Brain microvascular endothelial cell (primary cell): ENCODE measurements around the gene NCAM1.

Experiments
- DNase-seq: peaks from one replicate; pipeline ENCODE4 v3.0.0-alpha.2; 2020
- H3K27ac ChIP-seq: fragments of 250-450 bp; sonication (Bioruptor Pico); 2 replicates; pipeline ENCODE4 v1.5.1; 2020; ENCODE audit warnings: mild to moderate bottlenecking, moderate library complexity
- H3K27me3 ChIP-seq: fragments of 250-450 bp; sonication (Bioruptor Pico); replicated peaks from 2 replicates; pipeline ENCODE4 v1.5.1; 2020; ENCODE audit warnings: mild to moderate bottlenecking
- H3K36me3 ChIP-seq: fragments of 250-450 bp; sonication (Bioruptor Pico); replicated peaks from 2 replicates; pipeline ENCODE4 v1.5.1; 2020; ENCODE audit warnings: mild to moderate bottlenecking
- H3K4me3 ChIP-seq: 2 replicates; pipeline ENCODE4 v1.5.1; 2011; ENCODE audit warnings: low read depth, mild to moderate bottlenecking, control low read depth, low read length, moderate library complexity
- in situ Hi-C: cut with HindIII; loops from 2 replicates; pipeline ENCODE4 v1.10.0; 2017; ENCODE audit warnings: low sequenced_read_pairs, low pct_ligation_motif_present
- TF ChIP-seq, protein P1 (sequence below): IDR thresholded peaks from 2 replicates; pipeline ENCODE4 v1.5.1; 2011; ENCODE audit warnings: low read depth, mild to moderate bottlenecking, moderate library complexity, low read length, control low read depth, inconsistent platforms; ENCODE audit errors: missing control alignments

The NCAM1 gene

DNA sequence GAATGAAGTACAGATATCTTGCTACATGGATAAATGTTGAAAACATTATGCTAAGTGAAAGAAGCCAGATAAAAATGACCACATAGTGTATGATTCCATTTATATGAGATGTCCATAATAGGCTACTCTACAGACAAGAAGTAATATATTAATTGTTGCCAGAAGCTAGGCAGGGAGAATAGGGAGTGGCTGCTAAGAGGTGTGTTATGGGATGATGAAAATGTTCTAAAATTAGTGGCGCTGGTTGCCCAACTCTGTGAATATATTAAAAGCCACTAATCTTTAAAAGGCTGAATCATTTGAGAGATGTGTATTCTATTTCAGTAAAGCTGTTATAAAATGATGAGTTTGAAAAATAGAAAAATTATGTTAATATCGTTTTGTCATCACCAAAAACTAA is 144.4 kb downstream of the NCAM1 start:
- in situ Hi-C loops, result no loop called here
- Histone ChIP-seq H3K4me3 (no peak overlapping the region), H3K36me3 (no peaks in the 10 kb centered on the region), H3K27ac (no peak overlapping the region), H3K27me3 (no peaks in the 10 kb centered on the region)
- TF ChIP-seq, protein P1, sequence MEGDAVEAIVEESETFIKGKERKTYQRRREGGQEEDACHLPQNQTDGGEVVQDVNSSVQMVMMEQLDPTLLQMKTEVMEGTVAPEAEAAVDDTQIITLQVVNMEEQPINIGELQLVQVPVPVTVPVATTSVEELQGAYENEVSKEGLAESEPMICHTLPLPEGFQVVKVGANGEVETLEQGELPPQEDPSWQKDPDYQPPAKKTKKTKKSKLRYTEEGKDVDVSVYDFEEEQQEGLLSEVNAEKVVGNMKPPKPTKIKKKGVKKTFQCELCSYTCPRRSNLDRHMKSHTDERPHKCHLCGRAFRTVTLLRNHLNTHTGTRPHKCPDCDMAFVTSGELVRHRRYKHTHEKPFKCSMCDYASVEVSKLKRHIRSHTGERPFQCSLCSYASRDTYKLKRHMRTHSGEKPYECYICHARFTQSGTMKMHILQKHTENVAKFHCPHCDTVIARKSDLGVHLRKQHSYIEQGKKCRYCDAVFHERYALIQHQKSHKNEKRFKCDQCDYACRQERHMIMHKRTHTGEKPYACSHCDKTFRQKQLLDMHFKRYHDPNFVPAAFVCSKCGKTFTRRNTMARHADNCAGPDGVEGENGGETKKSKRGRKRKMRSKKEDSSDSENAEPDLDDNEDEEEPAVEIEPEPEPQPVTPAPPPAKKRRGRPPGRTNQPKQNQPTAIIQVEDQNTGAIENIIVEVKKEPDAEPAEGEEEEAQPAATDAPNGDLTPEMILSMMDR, result no peak
- no peak for DNase-seq

DNA sequence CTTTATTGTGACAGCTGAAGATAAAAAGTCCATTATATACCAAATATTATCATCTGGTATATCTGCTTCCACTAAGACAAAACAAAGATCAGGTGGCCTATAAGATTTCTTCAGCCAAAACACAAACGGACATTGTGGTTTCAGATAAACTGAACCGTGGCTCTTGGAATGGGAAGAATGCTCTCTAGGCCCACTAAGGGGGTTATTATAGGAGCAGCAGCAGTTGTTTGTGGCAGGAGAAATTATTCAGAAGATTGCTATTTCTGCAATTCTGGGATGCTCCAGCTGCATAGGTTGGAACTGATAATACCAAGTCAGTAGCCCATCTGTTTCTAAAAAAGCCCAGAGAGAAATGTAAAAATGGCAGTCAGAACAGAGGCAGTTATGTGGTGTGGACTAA is 145.3 kb downstream of the NCAM1 start:
- in situ Hi-C loops, result no loop called here
- DNase-seq, result peak; percentile 31
- Histone ChIP-seq H3K27ac (no peak overlapping the region), H3K27me3 (no peaks in the 10 kb centered on the region), H3K36me3 (no peaks in the 10 kb centered on the region), H3K4me3 (no peak overlapping the region)
- TF ChIP-seq, protein P1, result no peak

DNA sequence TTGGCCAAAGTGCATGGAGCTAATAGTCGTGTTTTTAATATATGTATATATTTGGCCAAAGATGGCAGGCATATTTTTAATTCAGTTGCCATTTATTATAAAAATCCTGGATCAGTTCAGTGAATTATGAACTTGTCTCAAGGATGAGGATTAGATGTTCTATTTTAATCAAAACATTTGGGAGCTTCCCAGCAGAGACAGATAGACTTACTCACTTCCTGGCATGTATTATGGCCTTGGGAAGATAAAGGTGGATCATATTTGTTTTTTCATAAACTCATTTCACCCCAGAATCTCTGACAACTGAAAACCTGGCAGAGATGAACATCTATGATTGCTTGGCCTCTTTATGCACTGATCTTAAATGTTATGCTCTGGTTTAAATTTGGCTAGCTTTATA is 148.8 kb downstream of the NCAM1 start:
- no peaks in the 10 kb centered on the region for H3K36me3 ChIP-seq
- TF ChIP-seq, protein P1, result no peak
- no peak overlapping the region for H3K27ac ChIP-seq
- in situ Hi-C loops, result no loop called here
- no peak overlapping the region for H3K4me3 ChIP-seq
- no peaks in the 10 kb centered on the region for H3K27me3 ChIP-seq
- no peak for DNase-seq

DNA sequence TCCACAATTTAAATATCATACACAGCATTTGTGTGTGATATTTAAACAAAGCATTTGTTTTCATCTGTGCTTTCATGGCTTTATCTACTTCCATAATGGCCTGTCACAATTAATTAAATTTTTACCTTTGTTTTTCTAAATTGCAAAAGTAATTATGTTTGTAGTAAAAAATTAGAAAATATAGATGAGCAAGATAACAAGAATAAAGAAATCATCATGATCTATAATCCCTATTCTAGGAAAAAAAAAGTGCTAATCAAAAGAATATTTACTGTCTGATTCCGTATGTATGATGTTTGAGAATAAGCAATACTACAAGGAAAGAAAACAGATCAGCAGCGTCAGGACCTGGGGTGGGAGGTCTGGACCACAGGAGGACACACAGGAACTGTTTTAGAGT is 149.9 kb downstream of the NCAM1 start:
- Histone ChIP-seq H3K27me3 (no peaks in the 10 kb centered on the region), H3K36me3 (no peaks in the 10 kb centered on the region), H3K4me3 (no peak overlapping the region), H3K27ac (no peak overlapping the region)
- TF ChIP-seq, protein P1, result no peak
- in situ Hi-C loops, result no loop called here
- no peak for DNase-seq

DNA sequence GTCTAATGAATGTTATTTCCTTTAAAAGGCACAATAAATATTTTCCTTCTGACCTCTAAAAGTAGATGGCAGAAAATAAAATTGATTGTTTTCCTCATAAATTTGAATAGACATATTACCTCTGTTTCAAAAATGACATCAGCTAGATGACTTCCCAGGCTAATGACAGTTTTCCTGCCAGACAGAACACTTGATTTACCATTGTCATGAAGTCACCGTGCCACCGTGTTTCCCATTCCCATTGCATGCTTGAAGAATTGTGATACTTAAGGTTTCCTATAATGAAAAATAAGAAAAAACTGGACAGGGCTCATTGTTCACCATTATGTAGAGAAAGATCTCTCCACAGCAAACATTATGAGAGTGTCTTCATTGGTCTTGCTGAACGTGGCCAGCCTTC is 151.1 kb downstream of the NCAM1 start:
- no peak overlapping the region for H3K27ac ChIP-seq
- TF ChIP-seq, protein P1, result no peak
- no peak overlapping the region for H3K4me3 ChIP-seq
- H3K36me3 ChIP-seq, result no peaks in the 10 kb centered on the region
- DNase-seq, result no peak
- no peaks in the 10 kb centered on the region for H3K27me3 ChIP-seq
- in situ Hi-C loops, result no loop called here
